ENCODE measurements around the gene MORC2. TPM values are rescaled to one million over a fixed set of nuclear protein-coding genes. Genes with fewer than 3 reads are reported as not detected.

MORC2 gene
- total and polyA plus RNA-seq, 4 donors: 11.9 to 24.7 (median 20.7) TPM

DNA sequence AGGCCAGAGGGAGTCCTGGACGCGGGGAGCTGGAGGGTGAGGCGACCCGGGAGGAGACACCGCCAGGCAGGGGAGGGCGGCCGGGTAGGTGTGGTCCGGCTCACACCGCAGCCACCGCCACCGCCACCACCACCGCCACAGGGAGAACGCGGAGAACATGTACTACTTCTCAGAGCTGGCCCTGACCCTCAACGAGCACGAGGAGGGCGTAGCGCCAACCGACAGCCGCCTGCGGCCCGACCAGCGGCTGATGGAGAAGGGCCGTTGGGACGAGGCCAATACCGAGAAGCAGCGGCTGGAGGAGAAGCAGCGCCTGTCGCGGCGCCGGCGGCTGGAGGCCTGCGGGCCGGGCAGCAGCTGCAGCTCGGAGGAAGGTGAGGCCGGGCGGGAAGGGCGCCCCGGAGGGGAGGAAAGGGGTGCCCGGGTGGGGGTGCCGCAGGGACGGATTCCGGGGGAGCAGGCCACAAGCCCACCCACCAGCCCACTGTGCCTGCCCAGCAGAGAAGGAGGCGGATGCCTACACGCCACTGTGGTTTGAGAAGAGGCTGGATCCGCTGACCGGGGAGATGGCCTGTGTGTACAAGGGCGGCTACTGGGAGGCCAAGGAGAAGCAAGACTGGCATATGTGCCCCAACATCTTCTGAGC is 62.8 kb downstream of the MORC2 start:
- H3K4me1 ChIP-seq (ENCODE audit: control insufficient read depth in 5 of 5, insufficient read depth in 5 of 5, low read length in 5 of 5): no peaks in the 10 kb centered on the region
- H3K27me3 ChIP-seq (ENCODE audit: control insufficient read depth in 3 of 3, insufficient read depth in 3 of 3, low read length in 2 of 3): no peaks in the 10 kb centered on the region
- no peak overlapping the region for H3K27ac ChIP-seq (ENCODE audit: low read depth in 1 of 2, low read length in 1 of 2)
- no peak for ATAC-seq (ENCODE audit: insufficient read depth, low FRiP score)
- H3K9ac ChIP-seq (ENCODE audit: insufficient read depth in 1 of 2, low read length in 2 of 2): no peak overlapping the region
- WGBS, 2 donors: 97% methylated on average over 46 to 49 of the region's 49 CpGs
- H3K4me3 ChIP-seq: no peak overlapping the region
- TF ChIP-seq, protein P1, sequence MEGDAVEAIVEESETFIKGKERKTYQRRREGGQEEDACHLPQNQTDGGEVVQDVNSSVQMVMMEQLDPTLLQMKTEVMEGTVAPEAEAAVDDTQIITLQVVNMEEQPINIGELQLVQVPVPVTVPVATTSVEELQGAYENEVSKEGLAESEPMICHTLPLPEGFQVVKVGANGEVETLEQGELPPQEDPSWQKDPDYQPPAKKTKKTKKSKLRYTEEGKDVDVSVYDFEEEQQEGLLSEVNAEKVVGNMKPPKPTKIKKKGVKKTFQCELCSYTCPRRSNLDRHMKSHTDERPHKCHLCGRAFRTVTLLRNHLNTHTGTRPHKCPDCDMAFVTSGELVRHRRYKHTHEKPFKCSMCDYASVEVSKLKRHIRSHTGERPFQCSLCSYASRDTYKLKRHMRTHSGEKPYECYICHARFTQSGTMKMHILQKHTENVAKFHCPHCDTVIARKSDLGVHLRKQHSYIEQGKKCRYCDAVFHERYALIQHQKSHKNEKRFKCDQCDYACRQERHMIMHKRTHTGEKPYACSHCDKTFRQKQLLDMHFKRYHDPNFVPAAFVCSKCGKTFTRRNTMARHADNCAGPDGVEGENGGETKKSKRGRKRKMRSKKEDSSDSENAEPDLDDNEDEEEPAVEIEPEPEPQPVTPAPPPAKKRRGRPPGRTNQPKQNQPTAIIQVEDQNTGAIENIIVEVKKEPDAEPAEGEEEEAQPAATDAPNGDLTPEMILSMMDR (IDR thresholded peaks at IDR 0.05; ENCODE audit: control extremely low read depth, extremely low read depth): no peak
- DNase-seq: no peak
- peaks cover 0 to 9% (median 8%) of the 10 kb centered on the region in 4 donors for H3K36me3 ChIP-seq (ENCODE audit: control insufficient read depth in 4 of 4, insufficient read depth in 4 of 4, low read length in 4 of 4)
- H3K9me3 ChIP-seq (ENCODE audit: control insufficient read depth in 4 of 4, insufficient read depth in 3 of 4, low read length in 3 of 4): peaks cover 0 to 1% (median 0%) of the 10 kb centered on the region in 4 donors

DNA sequence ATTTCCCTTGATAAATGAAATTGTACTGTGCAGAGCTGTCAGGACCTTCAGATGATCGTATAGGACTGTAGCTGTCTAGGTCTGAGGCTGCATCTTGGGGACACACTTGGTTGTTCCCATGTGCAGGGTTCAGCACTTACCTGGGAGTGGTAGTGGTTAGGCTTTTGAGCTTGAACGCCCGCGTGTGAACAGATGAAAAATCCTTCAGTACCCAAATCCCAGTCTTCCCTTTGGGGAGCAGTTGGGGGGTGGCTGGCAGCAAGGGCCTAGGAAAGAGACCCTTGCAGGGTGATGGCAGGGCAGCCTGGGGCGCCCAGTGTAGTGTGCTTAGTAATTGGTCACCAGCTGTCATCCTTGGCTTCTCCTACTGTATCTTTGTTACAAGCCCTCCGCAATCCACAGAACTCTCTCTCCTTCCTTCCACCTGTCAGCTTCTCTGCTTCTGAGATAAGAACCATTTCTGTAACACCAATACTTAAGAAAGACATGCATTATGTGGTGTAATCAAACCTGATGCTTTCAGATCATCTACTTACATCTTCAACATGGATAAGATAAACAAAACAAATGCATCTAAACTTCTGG is 64.6 kb downstream of the MORC2 start:
- Histone ChIP-seq H3K36me3 (ENCODE audit: control insufficient read depth in 4 of 4, insufficient read depth in 4 of 4, low read length in 4 of 4) (peaks cover 0 to 13% (median 9%) of the 10 kb centered on the region in 4 donors), H3K4me1 (ENCODE audit: control insufficient read depth in 5 of 5, insufficient read depth in 5 of 5, low read length in 5 of 5) (no peaks in the 10 kb centered on the region), H3K4me3 (no peak overlapping the region), H3K27ac (ENCODE audit: low read depth in 1 of 2, low read length in 1 of 2) (no peak overlapping the region), H3K9ac (ENCODE audit: insufficient read depth in 1 of 2, low read length in 2 of 2) (no peak overlapping the region), H3K9me3 (ENCODE audit: control insufficient read depth in 4 of 4, insufficient read depth in 3 of 4, low read length in 3 of 4) (peaks cover 0 to 3% (median 2%) of the 10 kb centered on the region in 4 donors), H3K27me3 (ENCODE audit: control insufficient read depth in 3 of 3, insufficient read depth in 3 of 3, low read length in 2 of 3) (no peaks in the 10 kb centered on the region)
- ATAC-seq (ENCODE audit: insufficient read depth, low FRiP score) (no peak), DNase-seq (no peak)
- WGBS, 2 donors: 93 to 99% methylated on average over 6 of the region's 6 CpGs
- TF ChIP-seq, protein P1 (IDR thresholded peaks at IDR 0.05; ENCODE audit: control extremely low read depth, extremely low read depth): no peak

DNA sequence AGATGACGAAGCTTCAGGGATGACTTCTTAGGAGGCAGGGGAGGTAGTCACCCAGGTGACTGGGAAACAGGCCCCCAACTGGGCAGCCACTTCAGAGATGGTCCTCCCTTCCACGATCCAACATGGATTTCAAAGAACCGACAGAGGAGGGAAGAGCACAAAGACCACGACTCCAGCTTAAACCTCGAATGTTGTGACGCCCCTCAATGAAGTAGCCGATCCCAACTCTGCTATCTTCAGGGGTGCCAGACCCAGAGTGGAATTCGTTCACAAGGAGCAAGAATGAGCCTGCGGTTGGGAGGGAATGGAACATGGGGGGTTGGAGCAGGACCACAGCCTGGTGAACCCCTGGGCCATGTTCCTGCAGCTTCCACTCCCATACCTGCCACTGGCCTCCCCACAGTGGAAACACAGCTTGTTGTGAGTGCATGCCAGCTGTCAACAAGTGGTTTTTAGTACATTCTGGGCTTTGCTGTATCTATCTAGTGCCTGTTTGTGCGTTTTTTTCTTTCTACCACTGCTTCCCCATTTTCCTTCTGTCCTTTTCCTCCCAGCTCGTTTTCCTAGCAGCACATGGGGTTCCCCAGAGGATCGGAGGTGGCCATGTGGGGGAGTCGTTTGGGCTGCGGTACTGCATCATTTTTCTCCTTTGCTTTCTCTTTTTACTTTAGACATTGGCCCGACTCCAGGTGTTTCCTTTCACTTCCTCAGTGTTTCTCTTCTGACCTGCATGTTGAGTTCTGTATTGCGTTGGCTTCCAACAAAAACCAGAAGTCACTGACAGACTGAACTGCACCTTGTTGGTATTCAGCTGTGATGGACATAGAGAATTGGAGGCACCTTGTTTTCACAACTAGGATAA is 65.8 kb downstream of the MORC2 start:
- Histone ChIP-seq H3K36me3 (ENCODE audit: control insufficient read depth in 4 of 4, insufficient read depth in 4 of 4, low read length in 4 of 4) (peaks cover 0 to 13% (median 7%) of the 10 kb centered on the region in 4 donors), H3K4me3 (no peak overlapping the region), H3K4me1 (ENCODE audit: control insufficient read depth in 5 of 5, insufficient read depth in 5 of 5, low read length in 5 of 5) (no peaks in the 10 kb centered on the region), H3K9me3 (ENCODE audit: control insufficient read depth in 4 of 4, insufficient read depth in 3 of 4, low read length in 3 of 4) (peaks cover 0 to 5% (median 2%) of the 10 kb centered on the region in 4 donors), H3K27me3 (ENCODE audit: control insufficient read depth in 3 of 3, insufficient read depth in 3 of 3, low read length in 2 of 3) (no peaks in the 10 kb centered on the region), H3K9ac (ENCODE audit: insufficient read depth in 1 of 2, low read length in 2 of 2) (no peak overlapping the region), H3K27ac (ENCODE audit: low read depth in 1 of 2, low read length in 1 of 2) (no peak overlapping the region)
- TF ChIP-seq, protein P1 (IDR thresholded peaks at IDR 0.05; ENCODE audit: control extremely low read depth, extremely low read depth): no peak
- ATAC-seq (ENCODE audit: insufficient read depth, low FRiP score) (no peak), DNase-seq (no peak)
- 65 to 79% methylated on average over 16 of the region's 16 CpGs for WGBS, 2 donors

Measured in lung (tissue), 12 donors.